Uterus (tissue), 4 donors: ENCODE data around the gene CRYZL1. TPM values are rescaled to one million over a fixed set of nuclear protein-coding genes. Genes with fewer than 3 reads are reported as not detected.

ENCODE experiments used
- DNase-seq, 2 donors: peaks; one replicate each; pipeline ENCODE4 v3.0.0-alpha.2; 2019 to 2020
- H3K27ac ChIP-seq, 2 donors: fragments of 200-600 bp; sonication (generic); 1 replicate in 1 of 2; 2 replicates in 1 of 2; pipeline ENCODE4 v1.5.1; 2016 to 2018
- H3K27me3 ChIP-seq, 2 donors: fragments of 200-600 bp; sonication (generic); one replicate each; pipeline ENCODE4 v1.5.1; 2018 to 2019; ENCODE audit warnings: control low read depth in 1 of 2
- H3K36me3 ChIP-seq, 2 donors: fragments of 200-600 bp; sonication (generic); one replicate each; pipeline ENCODE4 v1.5.1; 2019; ENCODE audit warnings: control low read depth in 1 of 2
- H3K4me1 ChIP-seq, 2 donors: fragments of 200-600 bp; sonication (generic); one replicate each; pipeline ENCODE4 v1.5.1; 2018 to 2019; ENCODE audit warnings: control low read depth in 1 of 2
- H3K4me3 ChIP-seq, 2 donors: fragments of 200-600 bp; sonication (generic); 1 replicate in 1 of 2; 2 replicates in 1 of 2; pipeline ENCODE4 v1.5.1; 2018 to 2019; ENCODE audit warnings: mild to moderate bottlenecking in 1 of 2
- H3K9me3 ChIP-seq, 2 donors: fragments of 200-600 bp; sonication (generic); one replicate each; pipeline ENCODE4 v1.5.1; 2019; ENCODE audit warnings: control low read depth in 1 of 2
- CTCF ChIP-seq, 4 experiments: fragments of 200-600 bp in 2 of 4; fragments of 450-650 bp in 2 of 4; sonication (generic) in 2 of 4; IDR thresholded peaks; one replicate each; pipeline ENCODE4 v1.5.1; 2016 to 2019; ENCODE audit warnings: antibody characterized with exemption in 4 of 4, mild to moderate bottlenecking in 2 of 4, moderate library complexity in 1 of 4
- POLR2A ChIP-seq, 2 donors: fragments of 450-650 bp; IDR thresholded peaks; one replicate each; pipeline ENCODE4 v1.6.1; 2016; ENCODE audit warnings: antibody characterized with exemption in 2 of 2, mild to moderate bottlenecking in 1 of 2, moderate library complexity in 1 of 2
- intact Hi-C: fragments of 100-400 bp; cut with DNase I; formaldehyde crosslinking; loops from one replicate; pipeline ENCODE4 v1.15.1; 2023; ENCODE audit warnings: low total_unique reads
- total RNA-seq, 4 donors: library from RNA; depleted of rRNA in 3 of 4; stranded (reverse); fragments of >200 nt in 3 of 4; gene quantifications; one replicate each; pipeline versions ENCODE4 v1.1.0 to v1.2.4, GENCODE V29; 2014 to 2023
- donor health status: DM: yes; HTN: yes; CAD: no.

Gene CRYZL1
- total RNA-seq, 4 donors from 2014 or later = 66.8 to 147 (median 67.3) TPM

- H3K27ac ChIP-seq = no peak overlapping the region
- H3K36me3 ChIP-seq = no peaks in the 10 kb centered on the region
- no peaks in the 10 kb centered on the region for H3K9me3 ChIP-seq
- DNase-seq = no peak
- TF ChIP-seq POLR2A (IDR thresholded peaks at IDR 0.05) (no peak), CTCF (IDR thresholded peaks at IDR 0.05) (no peak)
- H3K27me3 ChIP-seq = no peaks in the 10 kb centered on the region
- no peaks in the 10 kb centered on the region for H3K4me1 ChIP-seq
- no peak overlapping the region for H3K4me3 ChIP-seq
- intact Hi-C loops = no loop called here
Observed at GRCh38 chr21:33662046-33662445, 20.5 kb upstream of the CRYZL1 start.

- TF ChIP-seq CTCF (IDR thresholded peaks at IDR 0.05) (no peak), POLR2A (IDR thresholded peaks at IDR 0.05) (no peak)
- Histone ChIP-seq H3K9me3 (no peaks in the 10 kb centered on the region), H3K4me1 (no peaks in the 10 kb centered on the region), H3K27me3 (no peaks in the 10 kb centered on the region), H3K4me3 (no peak overlapping the region), H3K27ac (no peak overlapping the region), H3K36me3 (no peaks in the 10 kb centered on the region)
- no peak for DNase-seq
- intact Hi-C loops = no loop called here
Observed at GRCh38 chr21:33661146-33661545, 19.6 kb upstream of the CRYZL1 start.

GRCh38 chr21:33660406-33660805 lies 18.9 kb upstream of the CRYZL1 start:
- TF ChIP-seq POLR2A (IDR thresholded peaks at IDR 0.05) = no peak
- no peak for TF ChIP-seq CTCF (IDR thresholded peaks at IDR 0.05)
- H3K4me3 ChIP-seq = no peak overlapping the region
- no peak for DNase-seq
- H3K36me3 ChIP-seq = no peaks in the 10 kb centered on the region
- peak overlapping the region; percentile 9 to 50 for H3K27ac ChIP-seq
- H3K9me3 ChIP-seq = no peaks in the 10 kb centered on the region
- intact Hi-C loops = no loop called here
- no peaks in the 10 kb centered on the region for H3K27me3 ChIP-seq
- H3K4me1 ChIP-seq = no peaks in the 10 kb centered on the region

GRCh38 chr21:33659568-33659949 lies 18.0 kb upstream of the CRYZL1 start:
- no peak for TF ChIP-seq POLR2A (IDR thresholded peaks at IDR 0.05)
- no peak for TF ChIP-seq CTCF (IDR thresholded peaks at IDR 0.05)
- DNase-seq = no peak
- no peaks in the 10 kb centered on the region for H3K27me3 ChIP-seq
- intact Hi-C loops = no loop called here
- H3K4me3 ChIP-seq = no peak overlapping the region
- no peaks in the 10 kb centered on the region for H3K9me3 ChIP-seq
- H3K4me1 ChIP-seq = no peaks in the 10 kb centered on the region
- no peaks in the 10 kb centered on the region for H3K36me3 ChIP-seq
- peak overlapping the region; percentile 9 to 50 for H3K27ac ChIP-seq

GRCh38 chr21:33658919-33659567 lies 17.5 kb upstream of the CRYZL1 start:
- Histone ChIP-seq H3K9me3 (no peaks in the 10 kb centered on the region), H3K36me3 (no peaks in the 10 kb centered on the region), H3K27ac (no peak overlapping the region), H3K4me1 (no peaks in the 10 kb centered on the region), H3K4me3 (no peak overlapping the region), H3K27me3 (no peaks in the 10 kb centered on the region)
- TF ChIP-seq CTCF (IDR thresholded peaks at IDR 0.05) = no peak
- DNase-seq = no peak
- intact Hi-C loops = no loop called here
